HepG2 (cell line): ENCODE results near the gene TK2. TPM values are rescaled to one million over a fixed set of nuclear protein-coding genes. Genes with fewer than 3 reads are reported as not detected.

Experiments
- ARID5B ChIP-seq: IDR thresholded peaks from 2 replicates; pipeline ENCODE4 v1.4.0; 2020; ENCODE audit warnings: mild to moderate bottlenecking, missing genetic modification reagents
- ATF4 ChIP-seq, 2 experiments: fragments of 450-650 bp in 1 of 2; sonication (generic) in 1 of 2; formaldehyde crosslinking; IDR thresholded peaks; 2 replicates each; pipeline versions ENCODE4 v1.5.0 to v1.8.0; 2020 to 2022; ENCODE audit warnings: mild to moderate bottlenecking in 1 of 2, missing genetic modification reagents in 1 of 2
- CBFB ChIP-seq: sonication (generic); formaldehyde crosslinking; IDR thresholded peaks from 2 replicates; pipeline ENCODE4 v1.4.0; 2020; ENCODE audit warnings: missing genetic modification reagents
- CTCF ChIP-seq: sonication (generic); formaldehyde crosslinking; IDR thresholded peaks from 2 replicates; pipeline ENCODE4 v1.5.0; 2020; ENCODE audit warnings: mild to moderate bottlenecking, missing genetic modification reagents, moderate library complexity
- EED ChIP-seq: sonication (generic); formaldehyde crosslinking; IDR thresholded peaks from 2 replicates; pipeline ENCODE4 v1.5.0; 2020; ENCODE audit warnings: mild to moderate bottlenecking, missing genetic modification reagents
- GATAD2A ChIP-seq: IDR thresholded peaks from 2 replicates; pipeline ENCODE4 v1.6.1; 2016
- KLF12 ChIP-seq: sonication (generic); formaldehyde crosslinking; IDR thresholded peaks from 2 replicates; pipeline ENCODE4 v1.4.0; 2020; ENCODE audit warnings: missing genetic modification reagents, borderline replicate concordance
- PLRG1 ChIP-seq: fragments of 450-650 bp; conservative IDR thresholded peaks from 2 replicates; pipeline ENCODE4 v1.6.1; 2016
- RNF2 ChIP-seq: fragments of 450-650 bp; conservative IDR thresholded peaks from 2 replicates; pipeline ENCODE4 v1.6.1; 2016; ENCODE audit warnings: low read depth
- SMC3 ChIP-seq: IDR thresholded peaks from 2 replicates; pipeline ENCODE4 v1.6.1; 2011; ENCODE audit warnings: low read length, improper control_type of control experiment
- XBP1 ChIP-seq: sonication (generic); formaldehyde crosslinking; IDR thresholded peaks from 2 replicates; pipeline ENCODE4 v1.5.0; 2020; ENCODE audit warnings: missing genetic modification reagents
- ZBTB10 ChIP-seq: sonication (generic); formaldehyde crosslinking; IDR thresholded peaks from 2 replicates; pipeline ENCODE4 v1.4.0; 2020; ENCODE audit warnings: missing genetic modification reagents, borderline replicate concordance
- ZNF121 ChIP-seq: sonication (generic); formaldehyde crosslinking; IDR thresholded peaks from 2 replicates; pipeline ENCODE4 v1.5.0; 2020; ENCODE audit warnings: mild to moderate bottlenecking, missing genetic modification reagents
- ZNF543 ChIP-seq: sonication (generic); formaldehyde crosslinking; IDR thresholded peaks from 2 replicates; pipeline ENCODE4 v1.4.0; 2020; ENCODE audit warnings: mild to moderate bottlenecking, missing genetic modification reagents
- ZNF569 ChIP-seq: sonication (generic); formaldehyde crosslinking; IDR thresholded peaks from 2 replicates; pipeline ENCODE4 v1.5.0; 2020; ENCODE audit warnings: mild to moderate bottlenecking, missing genetic modification reagents, moderate library complexity, borderline replicate concordance
- ZXDC ChIP-seq: sonication (generic); formaldehyde crosslinking; IDR thresholded peaks from 2 replicates; pipeline ENCODE4 v1.5.0; 2020; ENCODE audit warnings: mild to moderate bottlenecking, missing genetic modification reagents
- polyA plus RNA-seq, 8 experiments: library from polyadenylated mRNA; depleted of rRNA in 3 of 8; stranded (reverse) in 7 of 8; unstranded in 1 of 8; fragments of >200 nt; fragmentation: Illumina TruSeq in 4 of 8; extraction: Trizol in 4 of 8; gene quantifications; 2 replicates each; pipeline versions ENCODE4 v1.2.1 to v1.2.3, GENCODE V29; 2011 to 2016; ENCODE audit warnings: low read depth in 4 of 8, missing spikeins in 1 of 8, mixed read lengths in 1 of 8; ENCODE audit not compliant: insufficient read depth in 1 of 8
- total RNA-seq, 5 experiments: library from RNA; depleted of rRNA; stranded (reverse); fragments of >200 nt; fragmentation: Illumina TruSeq; extraction: Trizol; gene quantifications; 2 replicates each; pipeline ENCODE4 v1.2.3, GENCODE V29; 2016; ENCODE audit warnings: low read depth in 1 of 5

Gene TK2
- total and polyA plus RNA-seq, 2 of the 13 experiments (the other 11 are each of a cell fraction or from before 2014, with no cell fraction given): 18.7 to 21.0 TPM

- no peak for TF ChIP-seq ZBTB10 (CRISPR knock-in tag)
- TF ChIP-seq ZNF569 (CRISPR knock-in tag): no peak
- 0 out of 2 replicates have a peak, but pooled peaks have one; percentile 39 for TF ChIP-seq EED
- TF ChIP-seq CTCF (CRISPR knock-in tag): peak; percentile 84
- TF ChIP-seq ARID5B (CRISPR knock-in tag): no peak
- no peak for TF ChIP-seq CBFB
- TF ChIP-seq XBP1 (CRISPR knock-in tag): no peak
- TF ChIP-seq ZNF543 (CRISPR knock-in tag): no peak
- peak; percentile 79 for TF ChIP-seq SMC3
- no peak for TF ChIP-seq ZXDC (CRISPR knock-in tag)
- TF ChIP-seq GATAD2A (CRISPR knock-in tag): 0 out of 2 replicates have a peak, but pooled peaks have one; percentile 10
- TF ChIP-seq KLF12: no peak
- no peak for TF ChIP-seq ATF4 (CRISPR knock-in tag; IDR thresholded peaks at IDR 0.05)
- no peak for TF ChIP-seq ZNF121 (CRISPR knock-in tag)
- TF ChIP-seq RNF2: no peak
- no peak for TF ChIP-seq PLRG1
Measured at GRCh38 chr16:66588981-66589713, 39.2 kb upstream of the TK2 start (continued).
